ENCODE data around the gene RAB39A.
"Not testable (repeated sequence)": the region's sequence is repeated elsewhere in the genome, so short reads cannot be mapped to it uniquely, and the experiment has no call there.

RAB39A gene, protein sequence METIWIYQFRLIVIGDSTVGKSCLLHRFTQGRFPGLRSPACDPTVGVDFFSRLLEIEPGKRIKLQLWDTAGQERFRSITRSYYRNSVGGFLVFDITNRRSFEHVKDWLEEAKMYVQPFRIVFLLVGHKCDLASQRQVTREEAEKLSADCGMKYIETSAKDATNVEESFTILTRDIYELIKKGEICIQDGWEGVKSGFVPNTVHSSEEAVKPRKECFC

DNA sequence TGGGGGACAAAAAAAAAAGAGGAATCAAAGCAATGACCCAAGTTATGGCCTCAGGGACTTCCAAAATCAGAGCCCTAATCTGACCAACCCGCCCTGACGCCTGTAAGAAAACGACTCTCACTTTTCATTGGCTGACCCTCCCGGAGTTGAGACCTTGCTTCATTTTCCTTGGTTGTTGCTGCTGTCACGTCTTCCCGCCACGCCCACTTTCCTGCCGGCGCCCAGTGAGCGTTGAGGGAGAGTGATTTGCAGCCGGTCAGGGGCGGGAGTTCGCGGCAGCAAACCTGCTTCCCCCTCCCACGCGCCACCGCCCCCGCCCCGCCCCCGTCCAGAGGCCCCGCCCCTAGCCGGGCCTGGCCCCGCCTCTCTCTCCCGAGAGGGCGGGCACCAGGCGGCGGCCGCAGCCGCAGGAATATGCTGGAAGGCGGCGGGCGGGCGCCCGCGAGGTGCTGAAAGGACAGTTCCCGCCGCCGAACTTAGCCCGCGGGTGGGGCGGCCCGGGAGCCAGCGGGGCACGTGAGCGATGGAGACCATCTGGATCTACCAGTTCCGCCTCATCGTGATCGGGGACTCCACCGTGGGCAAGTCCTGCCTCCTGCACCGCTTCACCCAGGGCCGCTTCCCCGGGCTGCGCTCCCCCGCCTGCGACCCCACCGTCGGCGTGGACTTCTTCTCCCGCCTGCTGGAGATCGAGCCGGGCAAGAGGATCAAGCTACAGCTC is at the start of gene RAB39A:
Gene RAB39A, plus strand, starts transcription at position 403 of the 721 bp plus-strand sequence. Its CDS starts 121 bp downstream, at position 524.
- TF ChIP-seq, protein P1, sequence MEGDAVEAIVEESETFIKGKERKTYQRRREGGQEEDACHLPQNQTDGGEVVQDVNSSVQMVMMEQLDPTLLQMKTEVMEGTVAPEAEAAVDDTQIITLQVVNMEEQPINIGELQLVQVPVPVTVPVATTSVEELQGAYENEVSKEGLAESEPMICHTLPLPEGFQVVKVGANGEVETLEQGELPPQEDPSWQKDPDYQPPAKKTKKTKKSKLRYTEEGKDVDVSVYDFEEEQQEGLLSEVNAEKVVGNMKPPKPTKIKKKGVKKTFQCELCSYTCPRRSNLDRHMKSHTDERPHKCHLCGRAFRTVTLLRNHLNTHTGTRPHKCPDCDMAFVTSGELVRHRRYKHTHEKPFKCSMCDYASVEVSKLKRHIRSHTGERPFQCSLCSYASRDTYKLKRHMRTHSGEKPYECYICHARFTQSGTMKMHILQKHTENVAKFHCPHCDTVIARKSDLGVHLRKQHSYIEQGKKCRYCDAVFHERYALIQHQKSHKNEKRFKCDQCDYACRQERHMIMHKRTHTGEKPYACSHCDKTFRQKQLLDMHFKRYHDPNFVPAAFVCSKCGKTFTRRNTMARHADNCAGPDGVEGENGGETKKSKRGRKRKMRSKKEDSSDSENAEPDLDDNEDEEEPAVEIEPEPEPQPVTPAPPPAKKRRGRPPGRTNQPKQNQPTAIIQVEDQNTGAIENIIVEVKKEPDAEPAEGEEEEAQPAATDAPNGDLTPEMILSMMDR (IDR thresholded peaks at IDR 0.05; ENCODE audit: low read depth, low read length, missing control alignments): no peak
- Histone ChIP-seq H3K27ac (no peak within 1 kb of the TSS), H3K4me3 (ENCODE audit: low read depth, low read length) (peak within 1 kb of the TSS; percentile 48), H3K27me3 (replicated peaks) (peaks cover 14% of the 10 kb centered on the region), H3K36me3 (replicated peaks) (no peaks in the 10 kb centered on the region)
- in situ Hi-C loops (cut with HindIII; ENCODE audit: low pct_ligation_motif_present, low sequenced_read_pairs): no loop called here
- DNase-seq: peak; percentile 95

DNA sequence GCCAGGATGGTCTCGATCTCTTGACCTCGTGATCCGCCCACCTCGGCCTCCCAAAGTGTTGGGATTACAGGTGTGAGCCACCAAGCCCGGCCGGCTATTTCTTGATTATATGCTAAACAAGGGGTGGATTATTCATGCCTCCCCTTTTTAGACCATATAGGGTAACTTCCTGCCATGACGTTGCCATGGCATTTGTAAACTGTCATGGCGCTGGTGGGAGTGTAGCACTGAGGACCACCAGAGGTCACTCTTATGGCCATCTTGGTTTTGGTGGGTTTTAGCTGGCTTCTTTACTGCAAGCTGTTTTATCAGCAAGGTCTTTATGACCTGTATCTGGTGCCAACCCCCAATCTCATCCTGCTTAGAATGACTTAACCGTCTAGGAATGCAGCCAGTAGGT is 46.8 kb upstream of the RAB39A start:
- in situ Hi-C loops (cut with HindIII; ENCODE audit: low pct_ligation_motif_present, low sequenced_read_pairs); H3K27me3 ChIP-seq (replicated peaks); H3K36me3 ChIP-seq (replicated peaks); H3K27ac ChIP-seq; H3K4me3 ChIP-seq (ENCODE audit: low read depth, low read length): not testable (repeated sequence)
- DNase-seq: peak; percentile 2

DNA sequence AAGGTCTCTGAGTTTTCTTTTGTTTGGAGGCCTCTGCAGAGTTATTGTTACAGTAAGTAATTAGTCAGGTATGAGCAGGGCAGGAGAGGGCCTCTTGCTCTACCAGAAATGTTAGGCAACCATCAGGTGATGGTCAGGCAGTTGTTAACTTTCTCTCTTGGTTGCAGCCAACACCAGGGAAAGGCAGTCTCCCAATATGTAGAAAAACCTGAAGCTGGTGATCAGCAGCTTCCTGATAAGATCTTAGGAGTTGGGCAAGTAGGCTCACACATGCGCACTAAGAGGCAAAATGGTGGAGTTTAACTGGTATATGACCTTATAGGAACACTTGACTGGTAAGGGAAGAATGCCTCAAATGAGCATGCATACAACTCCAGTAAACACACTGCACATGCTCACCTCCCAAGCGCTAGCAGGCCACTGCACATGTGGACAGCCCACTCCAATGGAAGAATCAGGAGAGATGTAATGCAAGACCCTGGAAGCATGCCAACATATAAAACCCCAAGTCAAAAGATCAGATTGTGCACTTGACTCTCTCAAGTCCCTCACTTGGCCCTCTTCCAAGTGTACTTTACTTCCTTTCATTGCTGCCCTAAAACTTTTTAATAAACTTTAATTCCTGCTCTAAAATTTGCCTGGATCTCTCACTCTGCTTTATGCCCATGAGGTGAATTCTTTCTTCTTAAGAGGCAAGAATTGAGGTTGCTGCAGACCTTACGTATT is 46.0 kb upstream of the RAB39A start:
- in situ Hi-C loops (cut with HindIII; ENCODE audit: low pct_ligation_motif_present, low sequenced_read_pairs): no loop called here
- H3K4me3 ChIP-seq (ENCODE audit: low read depth, low read length): no peak overlapping the region
- no peaks in the 10 kb centered on the region for H3K36me3 ChIP-seq (replicated peaks)
- no peaks in the 10 kb centered on the region for H3K27me3 ChIP-seq (replicated peaks)
- no peak overlapping the region for H3K27ac ChIP-seq
- TF ChIP-seq, protein P1 (IDR thresholded peaks at IDR 0.05; ENCODE audit: low read depth, low read length, missing control alignments): no peak
- DNase-seq: no peak

DNA sequence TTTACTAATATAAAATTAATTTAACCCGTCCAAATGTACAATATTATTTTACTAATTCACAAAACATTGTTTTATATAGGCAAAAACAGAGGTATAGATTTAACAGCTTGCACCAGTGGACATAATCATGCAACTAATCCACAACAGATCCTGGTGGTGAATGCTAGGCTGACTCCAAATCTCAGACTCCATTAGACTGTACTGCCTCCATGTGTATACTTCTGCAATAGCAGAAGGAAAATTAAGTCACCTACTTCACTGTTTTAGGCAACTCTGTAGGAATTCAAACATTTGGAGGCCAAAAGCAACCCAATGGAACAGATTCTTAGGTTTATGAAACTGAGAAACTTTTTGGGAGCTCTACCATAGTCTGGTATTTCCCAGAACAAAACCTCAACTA is 30.0 kb upstream of the RAB39A start:
- no peak overlapping the region for H3K4me3 ChIP-seq (ENCODE audit: low read depth, low read length)
- H3K36me3 ChIP-seq (replicated peaks): no peaks in the 10 kb centered on the region
- DNase-seq: peak; percentile 35
- in situ Hi-C loops (cut with HindIII; ENCODE audit: low pct_ligation_motif_present, low sequenced_read_pairs): no loop called here
- H3K27ac ChIP-seq: no peak overlapping the region
- H3K27me3 ChIP-seq (replicated peaks): no peaks in the 10 kb centered on the region
- TF ChIP-seq, protein P1 (IDR thresholded peaks at IDR 0.05; ENCODE audit: low read depth, low read length, missing control alignments): peak; percentile 70

DNA sequence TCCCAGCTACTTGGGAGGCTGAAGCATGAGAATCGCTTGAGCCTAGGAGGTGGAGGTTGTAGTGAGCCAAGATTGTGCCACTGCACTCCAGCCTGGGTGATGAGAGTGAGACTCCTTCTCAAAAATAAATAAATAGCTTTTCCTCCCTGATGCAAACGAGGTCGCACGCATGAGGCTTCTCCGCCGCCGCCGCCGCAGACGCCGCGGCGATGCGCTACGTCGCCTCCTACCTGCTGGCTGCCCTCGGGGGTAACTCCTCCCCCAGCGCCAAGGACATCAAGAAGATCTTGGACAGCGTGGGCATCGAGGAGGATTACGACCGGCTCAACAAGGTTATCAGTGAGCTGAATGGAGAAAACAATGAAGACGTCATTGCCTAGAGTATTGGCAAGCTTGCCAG is 20.0 kb upstream of the RAB39A start:
- Histone ChIP-seq H3K4me3 (ENCODE audit: low read depth, low read length) (no peak overlapping the region), H3K36me3 (replicated peaks) (no peaks in the 10 kb centered on the region), H3K27ac (no peak overlapping the region), H3K27me3 (replicated peaks) (no peaks in the 10 kb centered on the region)
- DNase-seq: no peak
- in situ Hi-C loops (cut with HindIII; ENCODE audit: low pct_ligation_motif_present, low sequenced_read_pairs): no loop called here
- TF ChIP-seq, protein P1 (IDR thresholded peaks at IDR 0.05; ENCODE audit: low read depth, low read length, missing control alignments): no peak

DNA sequence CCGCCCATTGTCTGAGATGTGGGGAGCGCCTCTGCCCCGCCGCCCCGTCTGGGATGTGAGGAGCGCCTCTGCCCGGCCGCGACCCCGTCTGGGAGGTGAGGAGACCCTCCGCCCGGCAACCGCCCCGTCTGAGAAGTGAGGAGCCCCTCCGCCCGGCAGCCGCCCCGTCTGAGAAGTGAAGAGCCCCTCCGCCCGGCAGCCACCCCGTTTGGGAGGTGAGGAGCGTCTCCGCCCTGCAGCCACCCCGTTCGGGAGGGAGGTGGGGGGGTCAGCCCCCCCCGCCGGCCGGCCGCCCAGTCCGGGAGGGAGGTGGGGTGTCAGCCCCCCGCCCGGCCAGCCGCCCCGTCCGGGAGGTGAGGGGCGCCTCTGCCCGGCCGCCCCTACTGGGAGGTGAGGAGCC is 15.8 kb upstream of the RAB39A start:
- H3K4me3 ChIP-seq (ENCODE audit: low read depth, low read length); H3K36me3 ChIP-seq (replicated peaks); H3K27ac ChIP-seq; H3K27me3 ChIP-seq (replicated peaks); DNase-seq; in situ Hi-C loops (cut with HindIII; ENCODE audit: low pct_ligation_motif_present, low sequenced_read_pairs): not testable (repeated sequence)

Measured in brain microvascular endothelial cell (primary cell).